Esophagus squamous epithelium (tissue), 5 donors: ENCODE data around the gene QKI. TPM values are rescaled to one million over a fixed set of nuclear protein-coding genes. Genes with fewer than 3 reads are reported as not detected.
"Not testable (repeated sequence)": the region's sequence is repeated elsewhere in the genome, so short reads cannot be mapped to it uniquely, and the experiment has no call there.

ENCODE experiments used
- DNase-seq: peaks from one replicate; lab custom pipeline; 2025; lab: John Stamatoyannopoulos, UW
- H3K27ac ChIP-seq, 4 donors: fragments of 200-600 bp; sonication (generic); one replicate each; pipeline ENCODE4 v1.5.1; 2016 to 2019; ENCODE audit warnings: mild to moderate bottlenecking in 1 of 4
- H3K27me3 ChIP-seq, 4 donors: fragments of 200-600 bp; sonication (generic); 1 replicate in 3 of 4; 2 replicates in 1 of 4; pipeline versions ENCODE4 v1.5.1 to v1.6.0; 2017 to 2021; ENCODE audit warnings: antibody characterized with exemption in 1 of 4
- H3K36me3 ChIP-seq, 3 donors: fragments of 200-600 bp; sonication (generic); one replicate each; pipeline ENCODE4 v1.5.1; 2016 to 2019
- H3K4me1 ChIP-seq, 3 donors: fragments of 200-600 bp; sonication (generic); one replicate each; pipeline ENCODE4 v1.5.1; 2017 to 2019
- H3K4me3 ChIP-seq, 4 donors: fragments of 200-600 bp; sonication (generic); 1 replicate in 3 of 4; 2 replicates in 1 of 4; pipeline ENCODE4 v1.5.1; 2016 to 2019; ENCODE audit warnings: mild to moderate bottlenecking in 2 of 4, moderate library complexity in 1 of 4
- H3K9me3 ChIP-seq, 3 donors: fragments of 200-600 bp; sonication (generic); one replicate each; pipeline ENCODE4 v1.5.1; 2016 to 2019
- POLR2A ChIP-seq, 4 donors: fragments of 450-650 bp; IDR thresholded peaks; one replicate each; pipeline ENCODE4 v1.6.1; 2017; ENCODE audit warnings: antibody characterized with exemption in 4 of 4, mild to moderate bottlenecking in 4 of 4, moderate library complexity in 3 of 4
- WGBS, 2 donors: methylation state at CpG; one replicate each; pipeline ENCODE4 v1.1.5; 2018; 5-methylcytosine and 5-hydroxymethylcytosine counted together
- intact Hi-C: fragments of 100-400 bp; cut with DNase I; formaldehyde crosslinking; loops from one replicate; pipeline ENCODE4 v1.15.0; 2022
- total RNA-seq, 4 donors: library from RNA; depleted of rRNA; stranded (reverse); fragments of >200 nt; gene quantifications; one replicate each; pipeline ENCODE4 v1.1.0, GENCODE V29; 2016
- TF ChIP-seq, protein P1 (sequence below), 6 experiments: fragments of 450-650 bp in 4 of 6; fragments of 200-600 bp in 2 of 6; sonication (generic) in 2 of 6; IDR thresholded peaks; one replicate each; pipeline ENCODE4 v1.5.1; 2016 to 2019; ENCODE audit warnings: antibody characterized with exemption in 6 of 6, mild to moderate bottlenecking in 4 of 6, moderate library complexity in 4 of 6
- donor health status: DM: yes; HTN: yes; CAD: no.

The QKI gene
- total RNA-seq, 4 donors from 2014 or later, result 46.2 to 149 (median 65.4) TPM

DNA sequence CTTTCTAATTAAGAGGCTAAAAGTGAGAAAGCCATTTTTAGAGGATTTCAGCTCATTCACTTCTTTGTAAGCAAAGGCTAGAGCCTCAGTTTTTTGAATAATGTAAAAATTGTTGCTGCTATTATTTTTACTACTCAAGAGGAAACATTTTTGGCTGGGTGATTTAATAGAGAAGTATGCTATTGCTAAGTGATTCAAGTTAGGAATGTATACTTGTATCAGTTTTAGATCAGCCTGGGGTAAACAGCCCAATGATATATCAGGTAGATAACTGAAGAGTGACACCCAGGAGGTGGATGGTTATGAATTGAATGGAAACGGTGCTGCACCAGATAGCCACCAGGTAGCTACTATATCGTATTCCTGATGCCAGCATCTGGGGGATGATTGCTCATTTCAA lies 9.2 kb downstream of the QKI start:
- Histone ChIP-seq H3K27me3 (no peaks in the 10 kb centered on the region), H3K27ac (no peak overlapping the region), H3K9me3 (no peaks in the 10 kb centered on the region), H3K4me3 (no peak overlapping the region), H3K36me3 (no peaks in the 10 kb centered on the region), H3K4me1 (peaks cover 0 to 100% (median 29%) of the 10 kb centered on the region in 3 donors)
- intact Hi-C loops, result no loop called here
- 63 to 71% methylated on average over 2 of the region's 2 CpGs for WGBS, 2 donors
- DNase-seq, result no peak
- TF ChIP-seq, protein P1, sequence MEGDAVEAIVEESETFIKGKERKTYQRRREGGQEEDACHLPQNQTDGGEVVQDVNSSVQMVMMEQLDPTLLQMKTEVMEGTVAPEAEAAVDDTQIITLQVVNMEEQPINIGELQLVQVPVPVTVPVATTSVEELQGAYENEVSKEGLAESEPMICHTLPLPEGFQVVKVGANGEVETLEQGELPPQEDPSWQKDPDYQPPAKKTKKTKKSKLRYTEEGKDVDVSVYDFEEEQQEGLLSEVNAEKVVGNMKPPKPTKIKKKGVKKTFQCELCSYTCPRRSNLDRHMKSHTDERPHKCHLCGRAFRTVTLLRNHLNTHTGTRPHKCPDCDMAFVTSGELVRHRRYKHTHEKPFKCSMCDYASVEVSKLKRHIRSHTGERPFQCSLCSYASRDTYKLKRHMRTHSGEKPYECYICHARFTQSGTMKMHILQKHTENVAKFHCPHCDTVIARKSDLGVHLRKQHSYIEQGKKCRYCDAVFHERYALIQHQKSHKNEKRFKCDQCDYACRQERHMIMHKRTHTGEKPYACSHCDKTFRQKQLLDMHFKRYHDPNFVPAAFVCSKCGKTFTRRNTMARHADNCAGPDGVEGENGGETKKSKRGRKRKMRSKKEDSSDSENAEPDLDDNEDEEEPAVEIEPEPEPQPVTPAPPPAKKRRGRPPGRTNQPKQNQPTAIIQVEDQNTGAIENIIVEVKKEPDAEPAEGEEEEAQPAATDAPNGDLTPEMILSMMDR (IDR thresholded peaks at IDR 0.05), result no peak
- no peak for TF ChIP-seq POLR2A (IDR thresholded peaks at IDR 0.05)

DNA sequence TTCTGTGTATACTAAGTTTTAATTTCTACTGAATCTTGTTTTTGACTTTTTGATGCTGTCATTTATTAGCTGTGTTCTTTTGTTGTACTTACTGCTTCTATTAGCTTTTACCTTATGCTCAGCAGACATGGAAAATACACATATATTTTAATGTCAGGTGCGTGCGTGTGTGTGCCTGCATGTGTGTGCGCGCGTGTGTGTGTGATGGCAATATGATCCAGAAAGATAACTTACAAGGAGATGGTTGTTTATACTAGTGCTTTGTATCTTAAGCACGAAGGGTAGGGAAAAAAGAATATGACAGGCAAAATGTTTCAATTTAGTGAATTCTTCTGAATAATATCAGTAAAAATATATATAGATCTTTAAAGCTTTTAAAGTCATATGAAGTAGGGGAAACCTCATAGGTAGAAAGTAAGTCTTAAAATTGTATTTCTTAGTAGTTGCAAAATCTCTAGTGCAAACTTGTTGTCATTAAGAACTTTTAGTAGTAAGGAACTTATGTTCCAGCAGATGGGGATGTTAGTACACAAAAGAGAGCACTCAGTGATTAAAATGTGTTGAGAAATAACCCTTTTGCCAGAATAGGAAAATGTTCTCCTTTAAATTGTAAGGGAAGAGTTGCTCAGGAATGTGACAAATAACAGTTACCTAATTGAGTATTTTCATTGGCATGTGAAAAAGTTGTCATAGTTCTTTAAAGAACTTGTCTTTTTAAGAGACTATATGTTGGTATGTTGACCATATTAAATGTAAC lies 13.2 kb downstream of the QKI start:
- no peak for TF ChIP-seq POLR2A (IDR thresholded peaks at IDR 0.05)
- TF ChIP-seq, protein P1 (IDR thresholded peaks at IDR 0.05), result peak in 5 of 6 experiments; percentile 33 to 60 (median 42)
- DNase-seq, result no peak
- Histone ChIP-seq H3K4me1 (peaks cover 0 to 96% (median 29%) of the 10 kb centered on the region in 3 donors), H3K9me3 (no peaks in the 10 kb centered on the region), H3K4me3 (no peak overlapping the region), H3K36me3 (no peaks in the 10 kb centered on the region), H3K27ac (no peak overlapping the region), H3K27me3 (no peaks in the 10 kb centered on the region)
- 65 to 76% methylated on average over 6 of the region's 6 CpGs for WGBS, 2 donors
- intact Hi-C loops, result no loop called here

DNA sequence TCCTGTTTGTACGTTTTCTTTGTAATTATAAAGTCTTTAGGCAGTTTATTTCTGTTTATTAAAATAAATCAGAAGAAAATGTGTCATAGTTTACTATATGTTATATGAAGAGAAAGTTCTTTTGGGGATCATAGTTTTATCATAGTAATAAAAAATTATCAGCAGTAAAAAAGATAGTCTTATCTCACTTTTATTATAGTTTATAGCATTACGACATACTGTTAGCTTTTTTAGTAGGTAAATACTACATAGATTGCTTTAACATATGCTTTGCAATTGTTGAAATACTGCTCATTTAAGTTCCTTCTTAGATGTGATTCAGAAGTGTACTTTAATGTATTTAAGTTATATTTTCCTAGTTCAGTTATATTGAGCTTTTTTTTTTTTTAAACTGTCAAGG lies 13.9 kb downstream of the QKI start:
- peaks cover 0 to 95% (median 26%) of the 10 kb centered on the region in 3 donors for H3K4me1 ChIP-seq
- intact Hi-C loops, result no loop called here
- H3K9me3 ChIP-seq, result no peaks in the 10 kb centered on the region
- WGBS, 2 donors, result 55 to 60% methylated on average over 2 of the region's 2 CpGs
- TF ChIP-seq, protein P1 (IDR thresholded peaks at IDR 0.05), result no peak
- TF ChIP-seq POLR2A (IDR thresholded peaks at IDR 0.05), result no peak
- H3K27ac ChIP-seq, result no peak overlapping the region
- no peak for DNase-seq
- no peak overlapping the region for H3K4me3 ChIP-seq
- no peaks in the 10 kb centered on the region for H3K36me3 ChIP-seq
- H3K27me3 ChIP-seq, result no peaks in the 10 kb centered on the region

DNA sequence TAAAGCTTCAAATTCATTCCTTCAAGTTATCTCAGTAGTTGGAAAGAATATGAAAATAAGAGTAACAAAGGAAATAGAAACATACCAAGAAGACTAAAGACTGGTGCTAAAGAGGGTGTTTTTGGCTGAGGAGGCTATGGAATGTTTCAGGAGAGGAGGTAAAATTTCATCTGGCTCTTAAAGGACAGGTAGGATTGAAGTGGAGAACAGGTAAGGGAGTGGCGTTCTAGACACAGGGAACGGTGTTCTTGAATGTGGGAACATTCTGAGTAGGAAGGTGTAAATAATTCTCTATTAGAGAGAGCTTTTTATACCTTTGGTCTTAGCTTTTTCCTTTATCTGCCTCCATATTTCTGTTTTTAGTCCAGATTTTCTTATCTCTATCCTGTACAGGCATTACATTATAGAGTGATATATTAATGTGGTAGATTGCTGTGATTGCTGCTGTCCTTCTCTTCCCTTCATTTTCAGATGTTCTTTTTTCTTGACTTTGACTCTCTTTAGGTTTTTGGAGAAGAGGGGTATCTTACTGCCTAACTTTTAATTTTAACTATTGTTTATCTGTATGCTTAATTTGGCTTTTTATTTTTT lies 15.4 kb downstream of the QKI start:
- H3K4me3 ChIP-seq, result no peak overlapping the region
- H3K36me3 ChIP-seq, result no peaks in the 10 kb centered on the region
- H3K9me3 ChIP-seq, result no peaks in the 10 kb centered on the region
- no peak overlapping the region for H3K27ac ChIP-seq
- no peak for TF ChIP-seq POLR2A (IDR thresholded peaks at IDR 0.05)
- TF ChIP-seq, protein P1 (IDR thresholded peaks at IDR 0.05), result no peak
- 78 to 88% methylated on average over 2 of the region's 2 CpGs for WGBS, 2 donors
- H3K27me3 ChIP-seq, result no peaks in the 10 kb centered on the region
- peaks cover 0 to 91% (median 31%) of the 10 kb centered on the region in 3 donors for H3K4me1 ChIP-seq
- intact Hi-C loops, result loop anchor here (10.0 kb wide), 1 partner anchor 525 kb away; no protein-coding TSS in a partner anchor
- DNase-seq, result no peak

DNA sequence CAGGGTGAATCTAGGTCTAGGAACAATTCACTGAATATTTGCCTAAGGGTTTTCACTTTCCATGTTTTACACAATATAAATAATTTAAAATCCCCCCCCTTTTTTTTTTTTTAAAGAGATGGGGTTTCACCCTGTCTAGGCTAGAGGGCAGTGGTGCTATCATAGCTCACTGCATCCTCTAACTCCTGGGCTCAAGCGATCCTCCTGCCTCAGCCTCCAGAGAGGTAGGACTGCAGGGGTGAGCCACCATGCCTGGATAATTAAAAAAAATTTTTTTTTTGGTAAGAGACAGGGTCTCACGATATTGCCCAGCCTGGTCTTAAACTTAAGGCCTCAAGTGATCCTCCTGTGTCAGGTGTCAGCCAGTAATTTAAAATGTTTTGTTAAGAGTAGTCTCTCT lies 17.8 kb downstream of the QKI start:
- intact Hi-C loops, result loop anchor here (10.0 kb wide), 1 partner anchor 523 kb away; no protein-coding TSS in a partner anchor
- no peak overlapping the region for H3K4me3 ChIP-seq
- TF ChIP-seq, protein P1 (IDR thresholded peaks at IDR 0.05), result no peak
- no peak for TF ChIP-seq POLR2A (IDR thresholded peaks at IDR 0.05)
- WGBS, 2 donors, result 74 to 75% methylated on average over 2 of the region's 2 CpGs
- H3K27me3 ChIP-seq, result no peaks in the 10 kb centered on the region
- H3K27ac ChIP-seq, result no peak overlapping the region
- no peaks in the 10 kb centered on the region for H3K36me3 ChIP-seq
- H3K9me3 ChIP-seq, result no peaks in the 10 kb centered on the region
- no peak for DNase-seq
- H3K4me1 ChIP-seq, result peaks cover 0 to 88% (median 30%) of the 10 kb centered on the region in 3 donors

DNA sequence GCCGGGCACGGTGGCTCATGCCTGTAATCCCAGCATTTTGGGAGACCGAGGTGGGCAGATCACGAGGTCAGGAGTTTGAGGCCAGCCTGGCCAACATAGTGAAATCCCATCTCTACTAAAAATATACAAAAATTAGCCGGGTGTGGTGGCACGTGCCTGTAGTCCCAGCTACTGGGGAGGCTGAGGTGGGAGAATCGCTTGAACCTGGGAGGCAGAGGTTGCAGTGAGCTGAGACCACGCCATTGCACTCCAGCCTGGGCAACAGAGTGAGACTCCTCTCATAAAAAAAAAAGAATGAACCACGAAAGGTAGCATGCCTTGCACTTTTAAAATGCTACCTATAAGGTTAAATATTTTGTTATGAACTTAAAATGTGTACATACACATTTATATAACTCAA lies 19.0 kb downstream of the QKI start:
- peaks cover 0 to 88% (median 27%) of the 10 kb centered on the region in 3 donors for H3K4me1 ChIP-seq
- not testable (repeated sequence) for H3K9me3 ChIP-seq, H3K36me3 ChIP-seq, H3K27ac ChIP-seq, DNase-seq, H3K27me3 ChIP-seq, H3K4me3 ChIP-seq
- intact Hi-C loops, result loop anchor here (10.0 kb wide), 1 partner anchor 521 kb away; no protein-coding TSS in a partner anchor
- WGBS, 2 donors, result 89 to 93% methylated on average over 9 of the region's 9 CpGs
